CD4-positive, alpha-beta T cell treated with Interferon alpha-2 for 1 hour (primary cell): ENCODE measurements around the gene TEX26.

Source experiments
- DNase-seq, 2 donors: peaks; one replicate each; pipeline ENCODE4 v3.0.0-alpha.2; 2020 to 2022

TEX26 gene

DNA sequence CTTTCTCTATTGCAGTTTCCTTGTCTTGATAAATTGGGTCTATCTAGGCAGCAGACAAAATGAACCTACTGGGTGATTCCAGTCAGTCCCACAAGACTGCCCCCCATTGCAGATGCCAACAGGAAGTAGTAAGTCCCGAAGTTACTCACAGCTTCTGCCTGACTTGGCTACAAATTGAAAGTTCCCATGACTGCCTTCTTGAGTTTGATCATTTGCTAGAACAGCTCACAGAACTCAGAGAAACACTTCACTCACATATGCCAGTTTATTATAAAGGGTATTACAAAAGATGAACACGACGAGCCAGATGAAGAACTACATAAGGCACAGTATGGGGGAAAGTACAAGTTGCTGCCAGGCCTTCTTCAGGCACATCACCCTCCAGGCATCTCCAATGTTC, 50.0 kb downstream of the TEX26 start:
- DNase-seq = no peak

DNA sequence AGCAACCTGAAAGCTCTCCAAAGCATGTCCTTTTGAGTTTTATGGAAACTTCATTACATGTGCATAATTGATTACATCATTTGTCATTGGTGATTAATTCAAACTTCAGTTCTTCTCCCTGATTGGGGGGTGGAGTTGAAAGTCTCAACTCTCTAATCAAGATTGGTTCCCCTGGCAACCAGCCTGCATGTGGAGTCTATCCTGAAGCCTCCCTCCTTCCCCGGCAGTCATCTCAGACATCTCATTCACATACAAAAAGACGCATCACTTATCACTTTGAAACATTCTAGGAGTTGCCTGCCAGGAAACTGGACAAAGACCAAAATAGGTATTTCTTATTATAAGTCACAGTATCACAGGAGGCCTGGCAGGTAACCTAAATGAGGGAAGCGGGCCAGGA, 50.5 kb downstream of the TEX26 start:
- no peak for DNase-seq

DNA sequence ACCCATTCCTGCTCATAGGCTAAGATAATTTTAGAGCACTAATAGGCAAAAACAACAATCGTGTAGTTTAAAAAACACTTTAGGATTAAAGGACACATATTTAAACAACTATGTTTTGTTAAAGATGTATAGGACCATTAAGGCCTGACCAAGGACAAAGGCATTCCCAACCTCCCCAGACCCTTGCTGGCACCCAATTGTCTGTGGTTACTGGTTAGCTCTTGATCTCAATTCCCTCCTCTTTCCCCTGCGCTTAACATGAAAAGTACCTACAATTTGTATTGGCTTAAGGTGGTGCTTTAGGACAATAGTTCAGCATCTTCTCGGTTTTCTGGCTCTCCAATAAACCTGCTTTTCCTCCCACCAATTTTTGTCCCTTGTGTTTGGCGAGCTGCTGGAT, 51.0 kb downstream of the TEX26 start:
- no peak for DNase-seq

DNA sequence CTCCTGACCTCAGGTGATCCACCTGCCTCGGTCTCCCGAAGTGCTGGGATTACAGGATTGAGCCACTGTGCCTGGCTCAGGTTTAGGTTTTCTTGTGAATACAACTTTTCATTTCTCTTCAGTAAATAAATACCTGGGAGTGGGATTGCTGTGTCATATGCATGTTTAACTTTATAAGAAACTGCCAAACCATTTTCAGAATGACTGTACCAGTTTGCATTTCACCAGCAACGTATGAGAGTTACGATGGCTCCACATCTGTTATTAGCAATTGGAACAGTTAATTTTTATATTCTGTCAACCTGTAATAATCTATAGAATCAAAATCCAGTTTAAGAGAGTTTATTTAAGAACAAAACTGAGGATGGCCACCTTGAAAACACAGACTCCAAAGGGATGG, 52.2 kb downstream of the TEX26 start:
- no peak for DNase-seq

DNA sequence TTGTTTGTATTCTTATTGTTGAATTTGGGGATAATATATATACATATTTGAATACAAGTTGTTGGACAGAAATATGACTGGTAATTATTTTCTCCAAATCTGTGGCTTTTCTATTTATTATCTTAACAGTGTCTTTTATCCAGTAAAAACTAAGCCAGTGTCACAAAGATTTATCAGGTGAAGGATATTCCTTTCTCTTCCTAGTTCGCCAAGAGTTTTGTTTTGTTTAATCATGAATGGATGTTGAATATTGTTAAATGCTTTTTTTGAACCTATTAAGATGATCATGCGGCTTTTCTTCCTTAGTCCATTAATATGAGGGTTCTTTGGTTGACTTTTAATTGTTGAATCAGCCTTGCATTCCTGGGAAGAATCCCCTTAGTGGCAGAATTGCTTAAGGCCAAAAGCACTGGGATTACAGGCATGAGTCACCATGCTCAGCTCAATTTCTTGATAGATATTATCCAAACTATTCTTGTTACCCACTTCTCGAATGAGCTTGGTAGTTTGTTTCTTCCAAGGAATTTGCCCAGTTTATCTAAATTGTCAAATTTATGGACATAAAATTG, 53.3 kb downstream of the TEX26 start:
- no peak for DNase-seq

DNA sequence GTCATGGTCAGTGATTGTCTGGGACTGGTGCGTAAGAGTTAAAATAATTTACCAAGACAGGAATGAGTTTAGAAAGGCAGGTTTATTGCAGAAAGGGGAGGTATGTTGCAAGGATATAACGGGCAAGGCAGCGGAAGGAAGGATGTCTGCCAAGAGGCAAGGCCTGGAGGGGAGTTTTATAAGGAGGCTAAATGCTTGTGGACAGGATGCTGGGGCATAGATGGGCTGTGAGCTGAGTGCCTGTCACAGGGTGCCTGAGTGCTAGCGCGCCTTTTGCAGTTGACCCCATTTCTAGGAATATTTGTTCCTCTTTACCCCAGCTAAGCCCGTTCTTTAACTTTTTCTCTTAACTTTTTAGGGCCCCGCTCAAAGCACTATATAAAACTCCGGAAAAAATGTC, 58.7 kb downstream of the TEX26 start:
- no peak for DNase-seq

DNA sequence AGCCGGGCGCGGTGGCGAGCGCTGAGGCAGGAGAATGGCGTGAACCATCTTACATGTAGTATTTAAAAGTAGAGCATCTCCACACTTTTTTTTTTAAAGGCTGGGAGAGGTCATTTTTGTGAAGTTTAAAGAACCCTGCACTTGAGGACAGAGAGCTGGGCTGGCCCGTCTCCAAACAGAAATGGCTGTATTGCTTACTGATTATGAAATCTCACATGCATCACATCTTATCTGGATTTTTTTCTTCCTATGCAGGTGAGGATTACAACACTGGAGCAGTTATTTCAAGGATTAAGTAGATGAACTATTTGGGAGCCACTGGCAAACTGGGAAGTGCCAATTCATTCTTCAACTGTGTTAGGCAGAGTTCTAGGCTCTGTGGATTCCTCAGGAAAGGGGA, 59.5 kb downstream of the TEX26 start:
- no peak for DNase-seq

DNA sequence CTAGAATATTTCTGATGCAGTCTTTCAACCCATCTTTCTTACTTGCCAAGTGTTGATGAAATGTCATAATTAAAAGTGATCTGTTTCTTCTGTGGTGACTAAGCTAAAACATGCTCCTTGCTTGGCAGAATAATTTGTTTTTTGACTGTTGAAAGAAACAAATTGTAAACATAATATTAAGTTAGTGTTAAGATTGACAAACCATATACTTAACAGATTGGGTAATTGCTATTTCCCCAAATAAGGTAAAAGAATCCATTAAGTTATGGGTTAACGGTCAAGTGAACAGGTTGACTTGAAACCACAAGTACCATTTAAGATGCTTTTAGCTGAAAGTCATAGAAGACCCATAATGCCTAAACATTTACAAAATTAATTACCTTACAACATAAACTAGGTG, 62.9 kb downstream of the TEX26 start:
- no peak for DNase-seq

DNA sequence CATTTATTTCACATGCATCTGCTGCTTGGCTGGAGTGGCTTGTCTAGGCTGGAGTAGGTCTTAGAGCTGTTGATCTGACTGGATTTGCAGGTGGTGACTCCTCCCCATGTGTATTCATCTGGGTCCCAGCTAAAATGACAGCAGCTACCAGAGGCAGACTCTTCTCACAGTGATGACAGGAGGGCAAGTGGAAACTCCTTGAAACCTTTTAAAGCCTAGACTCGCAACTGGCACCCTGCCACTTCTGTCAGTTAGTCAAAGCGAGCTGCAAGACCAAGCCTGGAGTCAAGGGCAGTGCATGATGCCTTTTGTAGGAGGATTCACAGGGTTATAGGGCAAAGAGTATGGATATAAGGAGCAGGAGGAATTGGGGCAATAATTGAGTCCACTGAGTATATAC, 65.2 kb downstream of the TEX26 start:
- no peak for DNase-seq

DNA sequence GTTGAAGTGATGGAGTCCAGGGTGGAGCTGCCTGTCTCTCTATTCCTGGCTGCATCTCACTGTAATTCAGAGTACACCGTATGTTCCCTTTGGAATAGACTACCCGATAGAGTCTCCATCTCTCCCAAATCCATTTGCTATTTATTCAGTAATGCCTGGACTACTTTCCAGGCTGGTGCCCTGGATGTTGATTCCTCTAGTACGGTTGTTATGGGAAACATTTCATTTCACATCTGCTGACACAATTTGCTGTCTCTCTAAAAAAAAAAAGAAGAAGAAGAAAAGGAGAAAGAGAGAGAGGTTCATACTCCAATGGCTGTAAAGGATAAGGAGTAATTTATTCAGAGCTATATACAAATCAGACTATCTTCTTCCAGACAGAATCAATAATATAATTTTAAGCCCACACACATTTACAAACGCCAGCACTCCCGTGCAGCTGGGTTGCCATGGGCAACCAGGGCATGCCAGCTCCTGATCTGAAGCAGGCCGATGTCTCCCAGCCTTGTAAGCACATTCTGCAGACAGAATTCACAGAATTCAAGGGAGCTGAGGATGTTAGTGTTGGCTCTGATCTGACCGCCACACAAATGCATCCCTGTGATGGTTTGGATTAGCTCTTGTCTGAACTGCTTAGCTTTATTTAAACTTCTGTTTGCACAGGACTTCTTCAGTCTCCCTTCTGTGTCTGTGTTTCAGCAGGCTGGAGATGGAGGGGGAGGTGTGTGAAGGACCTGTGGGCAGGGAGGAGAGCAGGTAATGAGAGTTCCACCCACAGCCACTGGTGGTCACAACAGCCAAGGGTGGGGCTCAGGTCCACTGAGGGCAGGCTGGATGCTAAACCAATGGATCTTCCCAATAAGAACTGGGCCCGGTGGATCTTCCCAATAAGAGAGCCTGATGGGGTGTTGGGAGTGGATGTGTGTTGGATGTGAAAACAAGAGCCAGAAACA, 66.0 kb downstream of the TEX26 start:
- no peak for DNase-seq

DNA sequence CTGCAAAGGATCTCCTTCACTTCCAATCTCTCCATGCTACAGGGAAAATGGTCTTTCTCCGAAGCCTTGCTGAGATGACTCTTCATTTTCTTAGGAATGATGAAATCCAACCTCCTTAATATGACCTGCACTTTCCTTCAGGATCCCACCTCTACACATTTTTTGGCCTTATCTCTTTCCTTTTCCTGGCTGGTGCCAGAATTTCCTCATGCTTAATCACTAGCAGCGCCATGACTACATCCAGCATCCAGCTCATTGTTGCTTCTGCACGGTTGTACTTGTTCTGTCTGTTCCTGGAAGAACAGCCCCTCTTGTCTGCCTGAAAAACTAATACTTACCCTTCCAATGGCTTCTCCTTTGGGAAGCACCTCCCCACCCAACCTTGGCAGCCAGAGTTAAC, 68.4 kb downstream of the TEX26 start:
- DNase-seq = no peak

DNA sequence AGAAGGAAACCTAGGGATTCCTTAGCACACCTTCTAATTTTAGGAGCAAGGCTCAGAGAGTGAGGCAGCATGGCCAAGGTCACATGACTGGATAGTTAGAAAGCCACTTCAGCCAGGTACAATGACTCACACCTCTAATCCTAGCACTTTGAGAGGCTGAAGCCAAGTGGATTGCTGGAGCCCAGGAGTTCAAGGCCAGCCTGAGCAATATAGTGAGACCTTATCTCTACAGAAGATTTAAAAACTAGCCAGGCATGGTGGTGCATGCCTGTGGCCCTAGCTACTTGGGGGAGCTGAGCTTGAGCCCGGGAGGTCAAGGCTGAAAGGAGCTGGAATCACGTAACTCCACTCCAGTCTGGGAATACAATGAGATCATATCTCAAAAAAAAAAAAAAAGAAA, 69.2 kb downstream of the TEX26 start:
- no peak for DNase-seq

DNA sequence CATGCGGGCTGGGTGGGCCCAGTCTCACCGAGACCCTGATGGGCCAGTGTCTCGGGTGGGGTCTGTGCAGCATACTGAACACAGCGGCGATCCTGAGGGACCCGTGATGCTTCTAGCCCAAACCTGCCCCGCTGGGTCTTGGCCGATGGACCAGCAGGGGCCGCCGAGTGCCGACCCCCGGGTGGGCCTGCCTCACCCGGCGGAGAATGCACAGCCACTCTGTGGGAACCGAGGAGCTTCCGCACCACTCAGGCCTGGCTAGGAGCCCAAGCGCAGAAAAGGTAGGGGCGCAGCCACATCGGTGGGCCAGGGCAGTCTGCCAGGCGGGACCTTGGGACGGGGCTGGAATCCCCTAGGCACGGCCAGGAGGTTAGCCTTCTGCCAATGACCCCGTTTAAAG, 72.6 kb downstream of the TEX26 start:
- no peak for DNase-seq

DNA sequence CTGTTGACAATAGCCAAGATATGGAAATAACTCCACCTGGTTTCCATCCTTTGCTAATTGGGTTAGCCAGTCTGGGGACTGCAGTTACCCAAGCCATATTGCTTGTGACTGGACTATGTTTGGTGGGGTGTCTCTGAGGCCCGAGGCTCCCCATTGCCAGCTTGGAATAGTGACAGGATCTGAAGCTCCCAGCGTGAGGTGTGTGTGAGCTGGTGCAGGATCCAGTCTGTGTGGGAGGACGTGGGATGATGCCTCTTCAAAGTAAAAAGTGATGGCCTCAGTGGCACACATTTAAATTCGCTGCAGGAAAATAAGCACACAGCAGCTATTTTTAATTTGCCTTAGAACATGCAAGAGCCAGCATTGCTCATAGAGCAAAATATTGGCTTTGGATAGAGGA, 75.0 kb downstream of the TEX26 start:
- DNase-seq = no peak

DNA sequence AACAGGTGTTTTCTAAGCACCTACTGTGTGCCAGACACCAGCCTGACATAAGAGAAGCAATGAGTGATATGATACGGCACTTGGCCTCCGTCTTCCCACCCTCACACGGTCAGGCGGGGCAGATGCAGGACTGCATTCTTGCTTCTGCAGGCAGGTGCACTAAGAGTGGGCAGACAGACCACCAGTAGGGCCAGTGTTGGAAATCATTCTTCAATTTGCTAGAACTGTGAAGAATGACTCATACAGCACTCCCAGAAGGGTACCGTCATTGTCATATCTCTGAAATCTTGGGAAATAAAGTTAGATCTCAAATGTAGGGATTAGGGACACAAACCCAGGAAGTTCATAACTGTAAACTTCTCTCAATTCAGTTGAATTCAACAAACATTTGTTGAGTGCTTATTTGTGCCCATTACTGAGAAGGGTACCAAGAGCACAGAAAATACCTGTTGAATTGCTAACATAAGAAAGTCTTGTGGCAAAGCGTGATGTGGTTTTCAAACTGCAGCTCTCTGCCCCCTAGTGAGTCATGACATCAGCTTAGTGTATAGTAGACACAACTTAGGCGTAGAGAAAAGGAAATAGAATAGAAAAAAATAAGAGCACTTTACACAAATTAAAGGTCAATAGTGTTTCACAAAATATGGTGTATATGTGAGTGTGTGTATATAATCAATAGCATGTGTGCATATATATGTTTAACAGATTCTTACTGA, 76.1 kb downstream of the TEX26 start:
- no peak for DNase-seq

DNA sequence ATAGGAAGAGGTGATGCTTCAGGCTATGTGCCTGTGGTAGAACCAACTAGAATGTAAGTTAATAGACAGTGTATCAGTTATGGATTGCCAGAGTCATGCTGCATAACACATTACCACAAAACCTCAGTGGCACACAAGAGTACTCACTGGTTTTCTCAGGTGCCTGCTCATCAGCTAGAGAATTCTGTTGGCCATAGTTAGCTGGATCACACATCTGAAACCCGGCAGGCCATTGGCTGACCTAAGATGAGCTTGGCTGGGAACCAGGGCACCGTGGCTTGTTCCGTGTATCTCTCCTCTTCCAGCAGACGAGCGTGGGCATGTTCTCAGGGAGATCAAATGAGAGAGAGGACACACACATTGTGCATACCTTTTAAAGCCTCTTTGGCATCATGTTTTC, 76.7 kb downstream of the TEX26 start:
- no peak for DNase-seq

DNA sequence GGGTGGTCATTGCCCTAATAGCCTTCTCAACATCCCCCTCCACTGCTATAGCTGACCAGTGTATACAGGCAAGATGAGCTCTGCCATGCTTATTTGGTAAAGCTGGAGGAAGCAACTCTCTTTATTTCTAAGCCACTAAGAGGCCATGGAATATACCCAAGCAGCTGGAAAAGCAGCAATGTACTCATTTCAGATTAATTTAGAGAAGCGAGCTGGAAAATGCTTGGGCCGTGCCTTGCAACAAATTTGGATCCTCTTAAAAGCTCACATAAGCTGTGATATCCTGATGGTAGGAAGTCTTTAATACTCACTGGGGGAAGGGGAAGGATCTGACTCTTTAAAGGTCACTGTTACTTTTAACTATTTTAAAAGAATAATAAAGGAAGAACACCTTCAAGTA, 77.8 kb downstream of the TEX26 start:
- no peak for DNase-seq

DNA sequence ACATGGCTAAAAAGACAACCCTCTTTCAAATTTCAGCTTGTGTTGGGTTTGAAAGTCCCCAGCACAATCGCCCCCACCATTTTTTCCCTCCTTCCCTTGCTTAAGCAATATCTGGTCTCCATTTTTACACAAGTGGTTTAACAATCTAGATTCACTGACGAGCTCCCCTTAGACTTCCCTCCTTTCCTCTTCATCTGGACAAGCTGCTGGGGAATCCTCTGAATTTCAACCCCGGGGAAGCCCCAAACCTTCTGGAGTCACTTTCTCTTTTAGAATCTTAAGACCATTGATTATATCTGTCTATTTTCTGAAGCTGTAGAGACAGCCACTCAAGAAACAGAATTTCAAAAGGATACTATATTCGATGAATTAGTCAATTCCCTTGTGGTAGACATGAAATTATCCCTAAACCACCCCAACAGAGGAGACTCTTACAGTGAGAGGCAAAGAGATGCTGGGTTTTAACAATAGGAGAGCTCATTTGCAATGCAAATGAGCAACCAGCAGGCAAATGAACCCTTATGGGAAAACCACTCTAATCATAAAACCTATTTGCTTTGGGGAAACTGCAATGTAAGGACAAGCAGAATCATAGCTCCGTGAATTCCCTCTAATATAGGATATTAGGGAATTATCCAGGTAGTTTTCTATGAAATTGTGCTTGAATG, 78.9 kb downstream of the TEX26 start:
- DNase-seq = no peak

DNA sequence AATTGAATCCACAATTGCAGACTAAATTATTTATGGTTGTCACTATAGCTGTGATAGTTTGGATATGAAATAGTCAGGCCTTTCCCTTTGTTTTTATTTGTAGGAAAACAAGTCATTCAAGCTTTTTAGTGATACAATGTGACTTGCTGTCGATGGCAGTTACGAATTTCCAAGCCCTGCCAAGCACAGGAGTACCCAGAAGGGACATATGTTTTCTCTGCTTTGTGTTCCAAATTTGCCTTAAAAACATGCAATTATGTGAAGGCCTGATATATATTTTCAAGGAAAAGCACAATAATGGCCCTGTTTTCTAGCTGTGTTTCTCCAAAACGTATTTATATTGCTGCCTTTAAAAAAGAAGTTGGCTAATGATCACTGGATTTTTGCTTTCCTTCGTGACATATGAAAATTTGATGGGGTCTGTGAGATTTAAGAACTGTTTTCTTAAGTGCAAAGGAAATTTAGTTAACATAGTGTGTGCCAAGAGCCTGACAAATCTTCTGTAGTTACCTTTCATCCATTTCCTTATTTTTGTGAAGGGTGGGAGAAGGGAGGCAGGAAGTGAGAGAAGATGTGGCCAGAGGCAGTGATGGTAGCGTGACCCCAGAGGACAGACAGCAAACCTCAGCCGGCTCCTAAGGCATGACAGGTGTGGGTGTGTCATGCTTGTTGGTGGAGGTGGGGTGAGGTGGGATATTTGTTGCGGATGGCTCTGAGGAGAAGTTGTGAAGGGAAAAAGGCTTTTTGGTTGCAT, 79.6 kb downstream of the TEX26 start:
- DNase-seq = no peak

DNA sequence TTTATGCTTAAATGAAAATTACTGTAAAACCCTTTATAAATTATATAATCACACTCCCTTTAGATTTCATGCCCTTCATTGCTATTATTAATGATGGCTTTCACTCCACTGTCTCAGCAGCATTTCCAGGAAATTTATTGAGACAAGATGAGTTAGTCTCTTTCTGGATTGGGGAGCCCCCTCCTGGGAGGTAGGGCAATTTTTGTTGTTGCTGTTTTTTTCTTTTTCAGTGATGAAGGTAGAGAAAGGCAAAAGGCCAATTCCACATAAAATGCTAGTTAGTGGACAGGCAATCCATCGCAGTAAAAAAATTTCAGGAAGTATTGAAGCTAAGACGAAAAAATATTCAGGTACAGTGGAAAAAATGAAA, 80.2 kb downstream of the TEX26 start:
- DNase-seq = no peak

DNA sequence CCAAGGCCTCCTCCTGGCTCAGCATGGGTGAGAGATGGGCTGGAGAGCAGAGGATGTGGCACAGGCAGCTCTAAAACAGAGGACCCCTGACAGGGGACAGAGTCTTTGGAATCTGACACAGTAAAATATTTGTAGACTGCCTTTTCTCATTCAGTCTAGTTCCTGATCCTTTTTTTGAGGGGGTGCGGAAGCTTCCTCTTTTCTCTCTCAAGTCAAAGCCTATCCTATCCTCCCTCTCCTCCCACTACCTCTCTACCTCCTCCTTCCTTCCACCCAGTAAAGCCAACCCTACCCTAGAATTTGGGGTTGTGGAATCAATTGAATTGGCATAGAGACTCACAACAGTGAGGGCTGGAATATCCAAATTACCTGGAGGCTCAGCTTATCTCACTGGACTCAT, 82.0 kb downstream of the TEX26 start:
- DNase-seq = no peak

DNA sequence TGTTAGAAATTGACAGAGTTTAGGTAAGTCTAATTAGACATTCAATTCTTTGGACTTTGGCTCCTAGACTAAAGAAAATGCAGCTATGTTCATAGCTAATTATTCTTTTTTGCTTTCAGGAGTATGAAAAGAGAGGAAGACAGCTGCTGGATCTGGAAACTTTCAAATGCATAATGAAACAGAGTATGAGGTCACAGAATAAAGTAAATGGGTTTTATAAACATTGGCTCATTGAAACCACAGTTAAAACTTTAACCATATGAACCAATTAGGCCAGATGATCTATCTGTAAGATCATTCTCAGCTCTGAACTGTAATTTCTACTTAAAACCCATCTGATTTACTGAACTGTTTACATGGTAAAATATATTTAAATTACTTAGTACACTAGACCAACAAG, 82.7 kb downstream of the TEX26 start:
- no peak for DNase-seq
